Calu3 (cell line): Measurements from ENCODE around the gene CDH5. TPM values are rescaled to one million over a fixed set of nuclear protein-coding genes. Genes with fewer than 3 reads are reported as not detected.

Experiments used
- BruUV-seq: library from RNA; stranded (reverse); fragments of 400-500 nt; replicated peaks from 2 replicates; lab custom pipeline; 2021; lab: Mats Ljungman, UMichigan
- CTCF ChIA-PET: fragments of 300-600 bp; sonication (Branson Sonifier 250); formaldehyde crosslinking; loops from one replicate; lab custom pipeline; 2022; ENCODE audit warnings: antibody characterized with exemption; lab: Charles Lee
- DNase-seq: peaks from one replicate; pipeline ENCODE4 v3.0.0; 2022
- H3K27ac Mint-ChIP-seq: one replicate; pipeline ENCODE4 v1.8.0; 2022; ENCODE audit warnings: mixed read lengths; ENCODE audit not compliant: unreplicated experiment
- H3K27me3 Mint-ChIP-seq: one replicate; pipeline ENCODE4 v1.8.0; 2022; ENCODE audit warnings: mixed read lengths; ENCODE audit not compliant: unreplicated experiment
- H3K36me3 Mint-ChIP-seq: one replicate; pipeline ENCODE4 v1.8.0; 2022; ENCODE audit warnings: mild to moderate bottlenecking, moderate library complexity, mixed read lengths; ENCODE audit not compliant: insufficient read depth, unreplicated experiment
- H3K4me1 Mint-ChIP-seq: one replicate; pipeline ENCODE4 v1.8.0; 2022; ENCODE audit warnings: mild to moderate bottlenecking, low read depth, mixed read lengths; ENCODE audit not compliant: unreplicated experiment
- H3K4me3 Mint-ChIP-seq: one replicate; pipeline ENCODE4 v1.8.0; 2022; ENCODE audit warnings: mild to moderate bottlenecking, low read depth, moderate library complexity, mixed read lengths; ENCODE audit not compliant: unreplicated experiment
- H3K9me3 Mint-ChIP-seq: one replicate; pipeline ENCODE4 v1.8.0; 2022; ENCODE audit warnings: low read depth, mixed read lengths; ENCODE audit not compliant: unreplicated experiment
- CTCF ChIP-seq: fragments of 200-600 bp; IDR thresholded peaks from one replicate; pipeline ENCODE4 v1.8.0; 2022; ENCODE audit warnings: antibody characterized with exemption; ENCODE audit not compliant: unreplicated experiment
- intact Hi-C: fragments of 100-400 bp; cut with micrococcal nuclease; formaldehyde crosslinking; loops from one replicate; pipeline ENCODE4 v1.10.0; 2022; ENCODE audit not compliant: unreplicated experiment
- total RNA-seq: library from RNA; stranded (reverse); gene quantifications from 2 replicates; pipeline ENCODE4 v1.2.3, GENCODE V29; 2022

The CDH5 gene
- total RNA-seq, 1 experiment from 2014 or later = not detected

GRCh38 chr16:66365651-66366050, 840 bp upstream of the CDH5 start:
- CTCF ChIA-PET = interaction anchor here (0.7 kb wide), 1 partner anchor 10 kb away, joined by 3 read pairs; no protein-coding TSS in a partner anchor
- no peaks in the 10 kb centered on the region for H3K9me3 Mint-ChIP-seq
- no peak for DNase-seq
- H3K4me1 Mint-ChIP-seq = peaks cover 13% of the 10 kb centered on the region
- TF ChIP-seq CTCF = no peak
- H3K27ac Mint-ChIP-seq = no peak overlapping the region
- BruUV-seq = no TSS peak
- no peak overlapping the region for H3K4me3 Mint-ChIP-seq
- peaks cover 44% of the 10 kb centered on the region for H3K27me3 Mint-ChIP-seq
- intact Hi-C loops = no loop called here
- H3K36me3 Mint-ChIP-seq = peaks cover 6% of the 10 kb centered on the region

GRCh38 chr16:66367968-66368891, 1.7 kb downstream of the CDH5 start:
- DNase-seq = no peak
- Mint-ChIP-seq H3K4me1 (peaks cover 13% of the 10 kb centered on the region), H3K27ac (no peak overlapping the region), H3K27me3 (peaks cover 18% of the 10 kb centered on the region), H3K9me3 (no peaks in the 10 kb centered on the region), H3K36me3 (peaks cover 6% of the 10 kb centered on the region), H3K4me3 (no peak overlapping the region)
- no peak for TF ChIP-seq CTCF
- intact Hi-C loops = no loop called here
- no TSS peak for BruUV-seq
- CTCF ChIA-PET = interaction anchor here (0.6 to 1.9 kb wide), 2 partner anchors 11 to 115 kb away, joined by 3 to 6 read pairs; no protein-coding TSS in a partner anchor

- no TSS peak for BruUV-seq
- H3K9me3 Mint-ChIP-seq = no peaks in the 10 kb centered on the region
- CTCF ChIA-PET = no interaction called here
- DNase-seq = no peak
- intact Hi-C loops = no loop called here
- TF ChIP-seq CTCF = no peak
- peaks cover 5% of the 10 kb centered on the region for H3K36me3 Mint-ChIP-seq
- H3K4me3 Mint-ChIP-seq = no peak overlapping the region
- H3K4me1 Mint-ChIP-seq = peaks cover 13% of the 10 kb centered on the region
- peaks cover 9% of the 10 kb centered on the region for H3K27me3 Mint-ChIP-seq
- H3K27ac Mint-ChIP-seq = no peak overlapping the region
These were observed 2.6 kb downstream of the CDH5 start for GRCh38 chr16:66369055-66369592.

GRCh38 chr16:66370786-66371684, 4.5 kb downstream of the CDH5 start:
- Mint-ChIP-seq H3K36me3 (no peaks in the 10 kb centered on the region), H3K4me3 (no peak overlapping the region), H3K27ac (no peak overlapping the region), H3K27me3 (no peaks in the 10 kb centered on the region), H3K9me3 (no peaks in the 10 kb centered on the region), H3K4me1 (no peaks in the 10 kb centered on the region)
- intact Hi-C loops = no loop called here
- no TSS peak for BruUV-seq
- TF ChIP-seq CTCF = no peak
- DNase-seq = no peak
- CTCF ChIA-PET = interaction anchor here (1.6 kb wide), 1 partner anchor 13 kb away, joined by 4 read pairs; no protein-coding TSS in a partner anchor
